ENCODE results near the gene SLC34A2.

SLC34A2 gene

GRCh38 chr4:25677943-25678342, 22.3 kb downstream of the SLC34A2 start:
- DNase-seq (ENCODE audit: low read depth, low spot score), result no peak
- ChIA-PET POLR2A (no interaction called here), CTCF (no interaction called here)
- no peak overlapping the region for H3K4me3 ChIP-seq (ENCODE audit: low read depth, low read length)
- TF ChIP-seq CTCF (IDR thresholded peaks at IDR 0.05; ENCODE audit: insufficient read depth, low read length, missing control alignments), result no peak

GRCh38 chr4:25687773-25688172, 32.1 kb downstream of the SLC34A2 start:
- POLR2A ChIA-PET, result no interaction called here
- DNase-seq (ENCODE audit: low read depth, low spot score), result no peak
- TF ChIP-seq CTCF (IDR thresholded peaks at IDR 0.05; ENCODE audit: insufficient read depth, low read length, missing control alignments), result no peak

GRCh38 chr4:25694466-25694865, 38.8 kb downstream of the SLC34A2 start:
- ChIA-PET POLR2A (no interaction called here), CTCF (no interaction called here)
- no peak for TF ChIP-seq CTCF (IDR thresholded peaks at IDR 0.05; ENCODE audit: insufficient read depth, low read length, missing control alignments)
- no peak overlapping the region for H3K4me3 ChIP-seq (ENCODE audit: low read depth, low read length)
- no peak for DNase-seq (ENCODE audit: low read depth, low spot score)

More at GRCh38 chr4:25687773-25688172, 32.1 kb downstream of the SLC34A2 start:
- CTCF ChIA-PET, result no interaction called here
- H3K4me3 ChIP-seq (ENCODE audit: low read depth, low read length), result no peak overlapping the region

- DNase-seq (ENCODE audit: low read depth, low spot score), result no peak
These were observed 40.8 kb downstream of the SLC34A2 start for GRCh38 chr4:25696409-25696808.

GRCh38 chr4:25697516-25697915, 41.9 kb downstream of the SLC34A2 start:
- H3K4me3 ChIP-seq (ENCODE audit: low read depth, low read length), result no peak overlapping the region
- ChIA-PET CTCF (no interaction called here), POLR2A (no interaction called here)
- TF ChIP-seq CTCF (IDR thresholded peaks at IDR 0.05; ENCODE audit: insufficient read depth, low read length, missing control alignments), result no peak
- DNase-seq (ENCODE audit: low read depth, low spot score), result no peak

More at GRCh38 chr4:25696409-25696808, 40.8 kb downstream of the SLC34A2 start:
- POLR2A ChIA-PET, result no interaction called here
- CTCF ChIA-PET, result no interaction called here
- TF ChIP-seq CTCF (IDR thresholded peaks at IDR 0.05; ENCODE audit: insufficient read depth, low read length, missing control alignments), result no peak
- H3K4me3 ChIP-seq (ENCODE audit: low read depth, low read length), result no peak overlapping the region

GRCh38 chr4:25700661-25701060, 45.0 kb downstream of the SLC34A2 start:
- ChIA-PET CTCF (no interaction called here), POLR2A (no interaction called here)
- TF ChIP-seq CTCF (IDR thresholded peaks at IDR 0.05; ENCODE audit: insufficient read depth, low read length, missing control alignments), result no peak
- no peak overlapping the region for H3K4me3 ChIP-seq (ENCODE audit: low read depth, low read length)
- DNase-seq (ENCODE audit: low read depth, low spot score), result no peak

All from AG04449 (cell line).